ENCODE measurements around the gene CABYR.

Gene CABYR

GRCh38 chr18:24189664-24190346 is 50.9 kb downstream of the CABYR start:
- DNase-seq (ENCODE audit: low read depth in 2 of 2): no peak

- DNase-seq (ENCODE audit: low read depth in 2 of 2): no peak
These were observed 51.7 kb downstream of the CABYR start for GRCh38 chr18:24190590-24190989.

- no peak for DNase-seq (ENCODE audit: low read depth in 2 of 2)
These were observed 56.6 kb downstream of the CABYR start for GRCh38 chr18:24195296-24196053.

- DNase-seq (ENCODE audit: low read depth in 2 of 2): no peak
These were observed 57.9 kb downstream of the CABYR start for GRCh38 chr18:24196764-24197163.

GRCh38 chr18:24197412-24197811 is 58.5 kb downstream of the CABYR start:
- DNase-seq (ENCODE audit: low read depth in 2 of 2): no peak

- DNase-seq (ENCODE audit: low read depth in 2 of 2): no peak
These were observed 59.6 kb downstream of the CABYR start for GRCh38 chr18:24198461-24198860.

- no peak for DNase-seq (ENCODE audit: low read depth in 2 of 2)
These were observed 60.6 kb downstream of the CABYR start for GRCh38 chr18:24199372-24199962.

GRCh38 chr18:24200494-24201290 is 61.8 kb downstream of the CABYR start:
- DNase-seq (ENCODE audit: low read depth in 2 of 2): no peak

- DNase-seq (ENCODE audit: low read depth in 2 of 2): no peak
These were observed 63.1 kb downstream of the CABYR start for GRCh38 chr18:24201699-24202687.

- DNase-seq (ENCODE audit: low read depth in 2 of 2): no peak
These were observed 66.0 kb downstream of the CABYR start for GRCh38 chr18:24204904-24205303.

- DNase-seq (ENCODE audit: low read depth in 2 of 2): no peak
These were observed 69.6 kb downstream of the CABYR start for GRCh38 chr18:24208270-24209035.

- DNase-seq (ENCODE audit: low read depth in 2 of 2): no peak
These were observed 70.7 kb downstream of the CABYR start for GRCh38 chr18:24209558-24209957.
